Measurements from ENCODE around the gene ITGB4. TPM values are rescaled to one million over a fixed set of nuclear protein-coding genes. Genes with fewer than 3 reads are reported as not detected.

The ITGB4 gene
- total and polyA plus RNA-seq, 9 of the 15 experiments (the other 6 are each of a cell fraction or from before 2014, with no cell fraction given): 0.05 to 2.8 (median 0.76) TPM; not detected in 3

DNA sequence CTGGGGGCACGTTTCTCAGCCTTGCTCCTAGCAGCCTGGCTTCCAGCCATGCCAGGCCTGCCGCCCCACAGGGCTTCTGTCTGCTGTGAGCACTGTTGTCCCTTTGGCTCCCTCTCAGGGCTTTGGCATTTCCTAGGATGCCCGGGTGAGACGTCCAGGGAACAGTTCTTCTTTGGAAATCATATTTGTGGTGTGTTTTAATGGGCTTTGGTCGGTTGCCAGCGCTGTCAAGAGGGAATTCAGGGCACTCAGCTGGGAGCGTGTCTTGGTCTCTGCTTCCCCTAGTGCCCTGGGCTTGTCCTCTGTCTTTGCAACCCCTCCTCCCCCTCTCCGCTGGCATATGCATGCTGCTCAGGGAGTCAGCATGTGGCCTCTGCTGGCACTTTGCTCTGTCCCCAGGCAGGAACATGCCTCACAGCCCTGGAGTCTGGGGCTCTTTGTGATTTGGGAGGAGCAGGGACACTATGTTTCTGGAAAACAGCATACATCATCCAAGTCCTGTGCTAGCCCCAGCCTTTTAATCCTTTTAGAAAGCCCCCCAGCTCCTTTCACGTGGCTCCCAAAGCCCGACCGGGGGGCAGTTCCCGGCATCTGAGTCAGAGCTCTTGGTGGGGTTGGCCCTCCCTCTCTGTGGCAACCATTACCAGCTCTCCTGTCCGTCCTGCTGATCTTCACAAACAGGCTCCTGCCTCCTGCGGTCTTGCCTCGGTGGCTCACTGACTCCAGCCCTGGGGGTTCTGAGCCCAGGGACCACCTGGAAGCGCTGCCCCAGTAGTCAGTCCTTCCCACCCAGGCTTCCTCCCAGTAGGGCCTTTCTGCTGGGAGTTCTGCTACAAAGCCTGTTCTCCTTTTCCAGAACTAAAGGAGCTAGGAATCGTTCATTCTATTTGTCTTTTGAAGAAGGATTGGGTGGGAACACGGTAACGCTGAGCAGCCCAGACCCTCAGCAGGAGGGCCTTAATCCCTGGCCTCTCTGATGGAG lies 27.5 kb upstream of the ITGB4 start:
- BruUV-seq (replicated peaks): no TSS peak
- ChIA-PET POLR2A (interaction anchor here (0.8 to 1.4 kb wide), 3 partner anchors 10 to 27 kb away, joined by 3 to 13 read pairs (median 5); no protein-coding TSS in a partner anchor), CTCF (ENCODE audit: low intra/inter-chr PET ratio) (no interaction called here)
- no peak overlapping the region for H3K4me3 ChIP-seq
- DNase-seq (ENCODE audit: extremely low read depth in 1 of 4, low spot score in 3 of 4) (no peak), FAIRE-seq (no peak), ATAC-seq (no peak)
- in situ Hi-C loops (cut with MboI) (no loop called here), intact Hi-C loops (cut with micrococcal nuclease) (no loop called here)
- no peaks in the 10 kb centered on the region for H3K27me3 ChIP-seq (ENCODE audit: control insufficient read depth in 2 of 2, insufficient read depth in 2 of 2, low read length in 2 of 2)
- H3K79me2 ChIP-seq (ENCODE audit: control insufficient read depth, insufficient read depth, low read length): 0 out of 3 replicates have a peak, but pooled peaks cover 4% of the 10 kb centered on the region
- H4K20me1 ChIP-seq (replicated peaks; ENCODE audit: control insufficient read depth, insufficient read depth, low read length): 0 out of 2 replicates have a peak, but pooled peaks cover 11% of the 10 kb centered on the region
- peaks cover 83% of the 10 kb centered on the region; the same call in 2 of the 3 replicates for H3K36me3 ChIP-seq (ENCODE audit: control insufficient read depth, insufficient read depth, low read length)
- no peak overlapping the region for H3K27ac ChIP-seq (ENCODE audit: extremely low read depth, low read depth, low read length)
- no peak overlapping the region for H3K4me2 ChIP-seq (ENCODE audit: insufficient read depth, low read length)
- no peak overlapping the region for H3K9ac ChIP-seq (ENCODE audit: insufficient read depth in 1 of 2, low read depth in 2 of 2, low read length in 2 of 2)
- H3K9me3 ChIP-seq (replicated peaks; ENCODE audit: control insufficient read depth, insufficient read depth, low read depth, low read length): no peaks in the 10 kb centered on the region
- 88% methylated on average over 17 of the region's 19 CpGs for WGBS (ENCODE audit: insufficient coverage, low coverage, missing lambda C conversion rate)
- peaks cover 5% of the 10 kb centered on the region for H3K9me1 ChIP-seq (ENCODE audit: control insufficient read depth, insufficient read depth, low read length)
- H2AFZ ChIP-seq (ENCODE audit: low read depth, low read length): no peak overlapping the region
- H3K4me1 ChIP-seq (replicated peaks in 1 of 2; ENCODE audit: control insufficient read depth in 2 of 2, insufficient read depth in 2 of 2, low read length in 2 of 2): no peaks in the 10 kb centered on the region; a peak in 1 of 5 replicates
- TF ChIP-seq GATA2 (CRISPR knock-in tag; IDR thresholded peaks at IDR 0.05) (no peak), ZNF707 (CRISPR knock-in tag; conservative IDR thresholded peaks at IDR 0.05) (no peak), RB1 (IDR thresholded peaks at IDR 0.05; ENCODE audit: low read depth) (no peak), NCOA4 (IDR thresholded peaks at IDR 0.05; ENCODE audit: partially characterized antibody) (no peak), SP2 (IDR thresholded peaks at IDR 0.05; ENCODE audit: extremely low read depth, low read depth, low read length, poor library complexity, severe bottlenecking) (no peak)
- TF ChIP-seq, protein P1, sequence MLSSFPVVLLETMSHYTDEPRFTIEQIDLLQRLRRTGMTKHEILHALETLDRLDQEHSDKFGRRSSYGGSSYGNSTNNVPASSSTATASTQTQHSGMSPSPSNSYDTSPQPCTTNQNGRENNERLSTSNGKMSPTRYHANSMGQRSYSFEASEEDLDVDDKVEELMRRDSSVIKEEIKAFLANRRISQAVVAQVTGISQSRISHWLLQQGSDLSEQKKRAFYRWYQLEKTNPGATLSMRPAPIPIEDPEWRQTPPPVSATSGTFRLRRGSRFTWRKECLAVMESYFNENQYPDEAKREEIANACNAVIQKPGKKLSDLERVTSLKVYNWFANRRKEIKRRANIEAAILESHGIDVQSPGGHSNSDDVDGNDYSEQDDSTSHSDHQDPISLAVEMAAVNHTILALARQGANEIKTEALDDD (IDR thresholded peaks at IDR 0.05): no peak
- TF ChIP-seq, protein P2, sequence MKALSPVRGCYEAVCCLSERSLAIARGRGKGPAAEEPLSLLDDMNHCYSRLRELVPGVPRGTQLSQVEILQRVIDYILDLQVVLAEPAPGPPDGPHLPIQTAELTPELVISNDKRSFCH (CRISPR knock-in tag; IDR thresholded peaks at IDR 0.05): no peak
- TF ChIP-seq, protein P2 (tag; IDR thresholded peaks at IDR 0.05): no peak
- TF ChIP-seq, protein P3, sequence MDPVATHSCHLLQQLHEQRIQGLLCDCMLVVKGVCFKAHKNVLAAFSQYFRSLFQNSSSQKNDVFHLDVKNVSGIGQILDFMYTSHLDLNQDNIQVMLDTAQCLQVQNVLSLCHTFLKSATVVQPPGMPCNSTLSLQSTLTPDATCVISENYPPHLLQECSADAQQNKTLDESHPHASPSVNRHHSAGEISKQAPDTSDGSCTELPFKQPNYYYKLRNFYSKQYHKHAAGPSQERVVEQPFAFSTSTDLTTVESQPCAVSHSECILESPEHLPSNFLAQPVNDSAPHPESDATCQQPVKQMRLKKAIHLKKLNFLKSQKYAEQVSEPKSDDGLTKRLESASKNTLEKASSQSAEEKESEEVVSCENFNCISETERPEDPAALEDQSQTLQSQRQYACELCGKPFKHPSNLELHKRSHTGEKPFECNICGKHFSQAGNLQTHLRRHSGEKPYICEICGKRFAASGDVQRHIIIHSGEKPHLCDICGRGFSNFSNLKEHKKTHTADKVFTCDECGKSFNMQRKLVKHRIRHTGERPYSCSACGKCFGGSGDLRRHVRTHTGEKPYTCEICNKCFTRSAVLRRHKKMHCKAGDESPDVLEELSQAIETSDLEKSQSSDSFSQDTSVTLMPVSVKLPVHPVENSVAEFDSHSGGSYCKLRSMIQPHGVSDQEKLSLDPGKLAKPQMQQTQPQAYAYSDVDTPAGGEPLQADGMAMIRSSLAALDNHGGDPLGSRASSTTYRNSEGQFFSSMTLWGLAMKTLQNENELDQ (CRISPR knock-in tag; IDR thresholded peaks at IDR 0.05; ENCODE audit: borderline replicate concordance): no peak

Data from K562 (cell line).